HCT116 (cell line): ENCODE results near the gene SOX6. TPM values are rescaled to one million over a fixed set of nuclear protein-coding genes. Genes with fewer than 3 reads are reported as not detected.

Experiments used
- ATAC-seq: fragments of 200-7000 bp; cut with Tn5 transposase; 2 replicates; pipeline ENCODE4 v1.9.1; 2020; ENCODE audit warnings: mild to moderate bottlenecking, moderate library complexity
- Bru-seq: library from RNA; stranded (reverse); fragments of 400-500 nt; gene quantifications from one replicate; lab custom pipeline; 2021; lab: Mats Ljungman, UMichigan
- BruChase-seq, 2 experiments: library from RNA; stranded (reverse); fragments of 400-500 nt; gene quantifications; one replicate each; lab custom pipeline; 2021; lab: Mats Ljungman, UMichigan
- BruUV-seq: library from RNA; stranded (reverse); fragments of 400-500 nt; replicated peaks from 2 replicates; lab custom pipeline; 2021; lab: Mats Ljungman, UMichigan
- CTCF ChIA-PET: fragments of 300-600 bp; sonication (Branson Sonifier 250); formaldehyde crosslinking; loops from one replicate; lab custom pipeline; 2021; ENCODE audit warnings: antibody characterized with exemption; lab: Charles Lee
- POLR2A ChIA-PET: fragments of 300-600, 350-600 bp; sonication (Branson Sonifier 250); formaldehyde crosslinking; loops from one replicate; lab custom pipeline; 2021; ENCODE audit warnings: antibody characterized with exemption; lab: Charles Lee
- RAD21 ChIA-PET, 2 experiments: fragments of 300-600 bp; sonication (Branson Sonifier 250); formaldehyde crosslinking; loops; one replicate each; lab custom pipeline; 2023; ENCODE audit warnings: low total read pairs in 2 of 2; ENCODE audit not compliant: uncharacterized antibody in 2 of 2, unreplicated experiment in 2 of 2, low non-redundant PET in 1 of 2; lab: Charles Lee
- DNase-seq: peaks from one replicate; pipeline ENCODE4 v3.0.0-alpha.2; 2010; ENCODE audit warnings: low read depth, low spot score
- H2AFZ ChIP-seq: fragments of 200-600 bp; shearing (Covaris generic), sonication (generic); 2 replicates; pipeline ENCODE4 v1.6.1; 2017; ENCODE audit warnings: low read depth, mixed run types, mixed read lengths, antibody characterized with exemption, low read length; ENCODE audit not compliant: poor library complexity, severe bottlenecking
- H3K27ac ChIP-seq: 2 replicates; pipeline ENCODE4 v1.5.1; 2012; ENCODE audit warnings: low read depth, low read length
- H3K27me3 ChIP-seq: fragments of 200-600 bp; sonication (generic); 2 replicates; pipeline ENCODE4 v1.6.1; 2016; ENCODE audit warnings: mixed run types, low read length, mixed read lengths; ENCODE audit not compliant: insufficient read depth
- H3K36me3 ChIP-seq, 2 experiments: fragments of 200-500 bp in 1 of 2; fragments of 200-600 bp in 1 of 2; sonication (Bioruptor generic) in 1 of 2; sonication (generic) in 1 of 2; 2 replicates each; pipeline versions ENCODE4 v1.5.1 to v1.6.1; 2014 to 2016; ENCODE audit warnings: low read length in 2 of 2, inconsistent platforms in 1 of 2, mixed read lengths in 1 of 2, mixed run types in 1 of 2; ENCODE audit not compliant: insufficient read depth in 2 of 2, control insufficient read depth in 1 of 2
- H3K4me1 ChIP-seq, 2 experiments: fragments of 200-600 bp in 1 of 2; sonication (generic) in 1 of 2; 2 replicates each; pipeline versions ENCODE4 v1.5.1 to v1.6.1; 2012 to 2017; ENCODE audit warnings: low read length in 2 of 2, inconsistent platforms in 1 of 2, mild to moderate bottlenecking in 1 of 2, mixed read lengths in 1 of 2, mixed run types in 1 of 2, moderate library complexity in 1 of 2; ENCODE audit not compliant: insufficient read depth in 2 of 2, control insufficient read depth in 1 of 2
- H3K4me2 ChIP-seq: fragments of 200-600 bp; sonication (generic); 2 replicates; pipeline ENCODE4 v1.6.1; 2017; ENCODE audit warnings: mixed run types, low read length, mixed read lengths
- H3K4me3 ChIP-seq, 2 experiments: fragments of 200-600 bp in 1 of 2; sonication (generic) in 1 of 2; replicated peaks in 1 of 2; 2 replicates each; pipeline ENCODE4 v1.5.1; 2011 to 2016; ENCODE audit warnings: low read length in 2 of 2, control low read depth in 1 of 2, low read depth in 1 of 2, mild to moderate bottlenecking in 1 of 2, mixed read lengths in 1 of 2, mixed run types in 1 of 2
- H3K79me2 ChIP-seq: fragments of 200-600 bp; sonication (generic); 2 replicates; pipeline ENCODE4 v1.6.1; 2017; ENCODE audit warnings: mild to moderate bottlenecking, mixed run types, low read length, moderate library complexity, mixed read lengths; ENCODE audit not compliant: insufficient read depth
- H3K9ac ChIP-seq: fragments of 200-600 bp; sonication (generic); 2 replicates; pipeline ENCODE4 v1.6.1; 2016; ENCODE audit warnings: low read length, mixed read lengths
- H3K9me2 ChIP-seq: fragments of 200-600 bp; sonication (generic), shearing (Covaris generic); 2 replicates; pipeline ENCODE4 v1.6.1; 2017; ENCODE audit warnings: mixed run types, mild to moderate bottlenecking, moderate library complexity; ENCODE audit not compliant: insufficient read depth
- H3K9me3 ChIP-seq, 2 experiments: fragments of 200-500 bp in 1 of 2; fragments of 200-600 bp in 1 of 2; sonication (Bioruptor generic) in 1 of 2; sonication (generic) in 1 of 2; 2 replicates each; pipeline ENCODE4 v1.6.1; 2014 to 2017; ENCODE audit warnings: low read length in 2 of 2, mixed read lengths in 2 of 2, inconsistent platforms in 1 of 2, low read depth in 1 of 2, mild to moderate bottlenecking in 1 of 2, mixed run types in 1 of 2, moderate library complexity in 1 of 2; ENCODE audit not compliant: control insufficient read depth in 1 of 2, insufficient read depth in 1 of 2
- H4K20me1 ChIP-seq: fragments of 200-600 bp; sonication (generic), shearing (Covaris generic); 2 replicates; pipeline ENCODE4 v1.6.1; 2017; ENCODE audit warnings: mixed run types, mild to moderate bottlenecking, moderate library complexity; ENCODE audit not compliant: insufficient read depth
- CBX3 ChIP-seq: IDR thresholded peaks from 2 replicates; pipeline ENCODE4 v1.6.1; 2012; ENCODE audit warnings: low read depth
- CTCF ChIP-seq, 3 experiments: fragments of 200-600 bp in 1 of 3; sonication (generic) in 1 of 3; IDR thresholded peaks in 2 of 3; conservative IDR thresholded peaks in 1 of 3; 2 replicates each; pipeline ENCODE4 v1.5.1; 2012 to 2017; ENCODE audit warnings: low read depth in 2 of 3, low read length in 2 of 3, antibody characterized with exemption in 1 of 3, borderline replicate concordance in 1 of 3, control low read depth in 1 of 3, mild to moderate bottlenecking in 1 of 3, mixed read lengths in 1 of 3, mixed run types in 1 of 3, moderate library complexity in 1 of 3; ENCODE audit not compliant: insufficient read depth in 1 of 3
- EGR1 ChIP-seq: IDR thresholded peaks from 2 replicates; pipeline ENCODE4 v1.6.1; 2012; ENCODE audit warnings: low read depth
- ELF1 ChIP-seq: IDR thresholded peaks from 2 replicates; pipeline ENCODE4 v1.6.1; 2012; ENCODE audit warnings: low read depth, borderline replicate concordance
- EZH2 ChIP-seq: fragments of 200-600 bp; sonication (generic); IDR thresholded peaks from 2 replicates; pipeline ENCODE4 v1.6.1; 2017; ENCODE audit warnings: antibody characterized with exemption, mixed run types
- JUND ChIP-seq: IDR thresholded peaks from 2 replicates; pipeline ENCODE4 v1.6.1; 2012
- POLR2AphosphoS5 ChIP-seq: IDR thresholded peaks from 2 replicates; pipeline ENCODE4 v1.6.1; 2011; ENCODE audit warnings: mild to moderate bottlenecking, low read depth, low read length, moderate library complexity
- REST ChIP-seq: IDR thresholded peaks from 2 replicates; pipeline ENCODE4 v1.6.1; 2012; ENCODE audit warnings: low read depth
- TCF7L2 ChIP-seq: IDR thresholded peaks from 2 replicates; pipeline ENCODE4 v1.7.0; 2011; ENCODE audit warnings: borderline replicate concordance, inconsistent platforms; ENCODE audit not compliant: insufficient read depth, insufficient read length; ENCODE audit errors: extremely low read depth
- ZFX ChIP-seq: fragments of 450-650 bp; IDR thresholded peaks from 2 replicates; pipeline ENCODE4 v1.6.1; 2017
- ZNF274 ChIP-seq: fragments of 200-500 bp; sonication (Bioruptor generic); IDR thresholded peaks from 2 replicates; pipeline ENCODE4 v1.6.1; 2014; ENCODE audit warnings: mild to moderate bottlenecking, low read depth, low read length, inconsistent platforms
- intact Hi-C: fragments of 100-400 bp; cut with micrococcal nuclease; formaldehyde crosslinking; loops from 2 replicates; pipeline ENCODE4 v1.10.0; 2022
- long read RNA-seq: library from polyadenylated mRNA; unstranded; transcript quantifications from one replicate; pipeline ENCODE4 v2.0.0, GENCODE V29; 2021; ENCODE audit not compliant: unreplicated experiment
- polyA plus RNA-seq: library from polyadenylated mRNA; unstranded; fragments of >200 nt; gene quantifications from 2 replicates; pipeline ENCODE4 v1.2.1, GENCODE V29; 2012; ENCODE audit warnings: missing spikeins
- total RNA-seq: library from RNA; stranded (reverse); gene quantifications from one replicate; pipeline ENCODE4 v1.2.1, GENCODE V29; 2021; ENCODE audit not compliant: unreplicated experiment
- TF ChIP-seq, protein P1 (sequence below): IDR thresholded peaks from 2 replicates; pipeline ENCODE4 v1.6.1; 2012

SOX6 gene
- 0.81 TPM for total RNA-seq
- 0.08 and 0.39 TPM in 2 replicates for polyA plus RNA-seq
- percentile 24 among the genes with signal in this experiment for Bru-seq, nascent RNA
- BruChase-seq, experiment 1, labeled RNA remaining after a 6-hour chase, result percentile 15 among the genes with signal in this experiment
- BruChase-seq, experiment 2, labeled RNA remaining after a 2-hour chase, result percentile 21 among the genes with signal in this experiment
- long read RNA-seq, partial matches to known transcripts, result 0 of 1 reads
- long read RNA-seq, other reads (novel, unspliced or antisense), result 1 of 1 reads

DNA sequence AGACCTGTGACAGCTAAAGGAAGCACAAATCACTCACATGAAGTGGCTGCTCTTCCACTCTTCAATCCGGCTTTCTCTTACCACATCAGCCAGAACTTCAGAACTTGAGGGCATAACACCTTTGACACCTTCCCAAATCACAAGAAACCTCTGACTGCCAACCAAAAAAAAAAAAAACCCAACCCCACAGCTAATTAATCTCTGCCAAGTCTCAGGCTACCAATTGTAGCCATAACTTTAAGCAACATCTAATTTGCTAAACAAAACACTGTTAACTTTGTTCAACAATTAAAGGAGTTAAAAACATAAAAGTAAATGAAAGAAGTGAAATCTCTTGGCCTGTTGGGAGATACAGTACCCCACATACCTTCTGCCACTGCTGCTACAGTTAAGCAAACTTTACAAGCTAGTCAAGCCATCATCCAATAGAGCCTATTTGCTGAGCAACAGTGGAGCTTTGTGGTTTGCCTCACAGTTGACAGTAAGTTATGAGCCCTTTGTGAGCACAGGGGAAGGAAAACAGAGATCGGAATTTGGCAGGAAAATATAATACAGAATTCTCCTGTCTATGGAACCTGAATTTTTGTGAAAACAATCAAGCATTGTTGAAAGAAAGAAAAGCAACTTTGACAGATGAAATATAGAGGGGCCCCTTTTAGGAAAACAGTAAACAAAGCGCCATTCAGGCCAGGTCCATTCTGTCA, at the start of gene SOX6:
SOX6 (minus strand) TSS at position 490 of the 704 bp plus-strand sequence. CDS start 15,298 bp downstream, outside the sequence.
- intact Hi-C loops, result no loop called here
- ATAC-seq (no peak), DNase-seq (no peak)
- POLR2A ChIA-PET, result no interaction called here
- Histone ChIP-seq H3K9me3 (no peaks in the 10 kb centered on the region), H3K4me3 (no peak within 1 kb of the TSS), H3K9me2 (no peaks in the 10 kb centered on the region), H3K79me2 (no peaks in the 10 kb centered on the region), H3K27ac (no peak within 1 kb of the TSS), H3K4me1 (no peaks in the 10 kb centered on the region), H2AFZ (no peak within 1 kb of the TSS), H3K4me2 (no peak within 1 kb of the TSS), H4K20me1 (no peaks in the 10 kb centered on the region; the same call in 1 of the 2 replicates), H3K9ac (no peak within 1 kb of the TSS), H3K27me3 (peaks cover 16% of the 10 kb centered on the region), H3K36me3 (no peaks in the 10 kb centered on the region)
- RAD21 ChIA-PET, result no interaction called here
- no TSS peak for BruUV-seq
- CTCF ChIA-PET, result no interaction called here
- TF ChIP-seq ELF1, result no peak
- no peak for TF ChIP-seq JUND
- TF ChIP-seq CBX3, result no peak
- TF ChIP-seq REST, result no peak
- no peak for TF ChIP-seq ZFX
- no peak for TF ChIP-seq TCF7L2
- no peak for TF ChIP-seq CTCF (IDR thresholded peaks at IDR 0.05 in 2 of 3, conservative IDR thresholded peaks at IDR 0.05 in 1 of 3; ENCODE audit: borderline replicate concordance in 1 of 3, insufficient read depth in 1 of 3, low read depth in 2 of 3, low read length in 2 of 3)
- no peak for TF ChIP-seq ZNF274
- no peak for TF ChIP-seq EGR1
- TF ChIP-seq POLR2AphosphoS5, result no peak
- TF ChIP-seq EZH2, result no peak
- TF ChIP-seq, protein P1, sequence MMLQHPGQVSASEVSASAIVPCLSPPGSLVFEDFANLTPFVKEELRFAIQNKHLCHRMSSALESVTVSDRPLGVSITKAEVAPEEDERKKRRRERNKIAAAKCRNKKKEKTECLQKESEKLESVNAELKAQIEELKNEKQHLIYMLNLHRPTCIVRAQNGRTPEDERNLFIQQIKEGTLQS, result no peak
